Measurements from ENCODE around the gene PITPNC1.
"Not testable (repeated sequence)": the region's sequence is repeated elsewhere in the genome, so short reads cannot be mapped to it uniquely, and the experiment has no call there.

The PITPNC1 gene

DNA sequence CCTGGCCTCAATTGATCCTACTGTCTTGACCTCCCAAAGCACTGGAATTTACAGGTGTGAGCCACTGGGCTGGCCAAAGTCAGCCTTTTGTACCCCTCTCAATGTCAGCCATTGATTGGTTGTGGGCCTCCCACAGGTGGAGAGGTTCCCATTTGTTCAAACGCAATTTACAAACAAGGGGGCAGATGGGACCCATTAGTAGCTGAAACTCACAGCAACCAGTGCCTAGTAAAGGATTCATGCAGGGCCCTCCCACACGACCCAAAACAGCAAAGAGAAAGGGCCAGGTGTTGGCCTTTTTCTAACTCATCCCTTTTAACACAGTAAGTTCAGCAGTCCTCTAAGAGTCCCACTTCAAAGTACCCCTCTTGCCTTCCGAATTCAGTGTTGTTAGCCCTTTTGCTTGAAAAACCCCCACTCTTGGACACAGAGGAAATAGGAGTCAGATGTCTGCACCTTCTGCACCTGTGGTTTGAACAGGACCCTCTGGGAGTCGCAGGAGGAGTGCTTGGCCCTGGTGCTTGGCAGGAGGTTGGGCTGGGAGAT, 89.2 kb downstream of the PITPNC1 start:
- DNase-seq, result no peak

DNA sequence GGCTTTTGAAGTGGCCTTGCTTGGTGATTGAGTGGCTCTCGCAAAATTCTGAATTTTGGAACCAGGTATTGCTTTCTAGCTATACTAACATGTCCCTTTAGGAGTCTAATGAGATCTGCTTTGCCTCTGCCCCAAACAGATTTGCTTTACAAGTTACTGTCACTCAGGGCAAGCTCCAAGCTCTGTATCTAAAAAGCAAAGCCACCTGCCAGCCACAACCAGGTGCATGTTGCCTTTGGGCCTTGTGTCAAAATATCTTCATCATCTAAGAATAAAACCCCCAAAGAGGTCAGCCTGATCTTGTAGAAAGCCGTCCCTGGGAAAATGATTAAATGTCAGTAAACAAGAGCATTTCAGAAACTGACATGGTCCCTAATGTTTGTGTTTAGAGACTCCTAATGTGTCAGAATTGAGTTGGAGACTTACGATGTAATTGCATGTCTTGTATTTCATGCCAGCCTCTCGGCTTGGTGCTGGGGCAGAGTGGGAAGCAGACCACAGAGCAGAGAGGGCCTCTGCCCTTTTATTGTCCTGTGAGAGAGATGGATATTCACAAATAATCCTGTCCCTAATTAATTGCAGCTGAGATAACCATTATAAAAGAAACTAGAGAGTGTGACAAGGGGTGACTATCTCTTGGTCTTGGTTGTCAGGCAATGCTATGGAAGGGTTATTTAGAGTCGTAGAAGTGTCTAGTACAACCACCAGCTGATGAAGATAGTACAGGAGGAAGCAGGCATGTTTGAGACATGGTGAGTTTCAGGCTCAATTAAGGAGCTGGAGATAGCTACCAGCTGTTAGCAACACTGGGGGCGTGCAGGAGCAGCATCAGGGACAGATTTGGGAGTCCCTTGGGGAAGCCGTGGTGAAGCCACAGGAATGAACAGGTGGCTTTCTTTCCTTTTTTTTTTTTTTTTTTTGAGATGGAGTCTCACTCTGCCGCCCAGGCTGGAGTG, 90.7 kb downstream of the PITPNC1 start:
- no peak for DNase-seq

- DNase-seq, result peak in 1 of 5 experiments; percentile 20
Observed at GRCh38 chr17:67469208-67469980, 92.3 kb downstream of the PITPNC1 start.

DNA sequence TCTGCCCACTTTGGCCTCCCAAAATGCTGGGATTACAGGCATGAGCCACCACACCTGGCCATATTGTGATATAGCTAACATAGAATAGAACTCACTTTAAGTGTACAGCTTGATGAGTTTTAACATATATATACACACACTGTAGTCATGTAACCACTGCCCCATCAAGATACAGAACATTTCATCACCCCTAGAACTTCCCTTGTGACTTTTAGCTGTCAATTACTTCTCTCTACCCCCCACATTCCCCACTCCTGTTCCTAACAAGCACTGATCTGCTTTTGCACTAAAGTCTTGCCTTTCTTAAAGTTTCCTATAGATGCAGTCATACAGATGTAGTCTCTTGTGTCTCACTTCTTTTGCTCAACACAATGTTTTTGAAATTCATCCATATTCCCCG, 93.1 kb downstream of the PITPNC1 start:
- no peak for DNase-seq

DNA sequence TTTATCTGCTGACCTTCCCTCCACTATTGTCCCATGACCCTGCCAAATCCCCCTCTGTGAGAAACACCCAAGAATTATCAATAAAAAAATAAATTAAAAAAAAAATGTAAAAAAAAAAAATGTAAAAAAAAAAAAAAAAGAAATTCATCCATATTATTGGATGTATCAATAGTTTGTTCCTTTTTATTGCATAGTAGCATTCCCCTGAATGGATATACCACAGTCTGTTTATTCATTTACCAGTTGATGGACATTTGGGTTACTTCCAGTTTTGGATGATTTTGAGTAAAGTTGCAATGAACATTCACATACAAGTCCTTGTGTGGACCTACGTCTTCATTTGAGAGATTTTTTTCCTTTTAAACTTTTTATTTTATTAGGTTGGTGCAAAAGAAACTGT, 94.0 kb downstream of the PITPNC1 start:
- no peak for DNase-seq

GRCh38 chr17:67472606-67473005, 95.5 kb downstream of the PITPNC1 start:
- not testable (repeated sequence) for DNase-seq

GRCh38 chr17:67474081-67474661, 97.1 kb downstream of the PITPNC1 start:
- DNase-seq, result no peak

DNA sequence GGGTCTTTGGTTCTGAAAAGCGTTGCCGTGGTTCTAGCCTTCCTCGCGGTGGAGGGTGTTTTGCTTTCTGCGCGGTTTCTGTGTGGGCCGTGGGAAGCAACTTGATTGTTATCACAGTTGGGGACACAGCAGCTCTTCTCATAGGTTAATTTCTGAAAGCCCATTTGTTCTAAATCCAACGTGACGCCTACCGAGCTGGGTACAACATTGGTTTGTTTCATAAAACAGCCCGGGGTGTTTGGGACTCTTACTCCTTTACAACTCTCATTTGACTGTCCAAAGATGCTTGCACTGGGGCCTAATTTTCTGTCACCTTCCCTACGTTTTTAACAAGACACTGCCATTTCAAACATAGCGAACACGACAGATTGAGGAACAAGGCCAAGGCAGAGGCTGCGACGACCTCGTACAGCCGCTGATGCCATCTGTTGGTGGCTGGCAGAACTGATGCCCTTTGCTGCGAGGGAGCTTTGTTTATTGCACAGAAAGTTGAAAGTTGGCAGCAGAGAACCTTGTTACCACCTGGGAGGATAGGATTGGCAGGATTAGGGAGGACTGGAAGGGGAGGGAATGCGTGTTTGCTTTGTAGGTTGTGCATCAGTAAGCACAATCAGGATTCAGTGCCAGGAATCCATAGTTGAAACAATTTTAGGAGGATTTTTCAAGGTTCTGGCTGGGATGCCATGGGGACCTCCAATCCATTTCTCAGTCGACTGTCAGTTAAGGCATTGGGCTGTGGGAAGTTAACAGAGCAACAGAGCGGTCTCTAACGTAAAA, 98.3 kb downstream of the PITPNC1 start:
- DNase-seq, result peak; percentile 58 to 87 (median 74)

DNA sequence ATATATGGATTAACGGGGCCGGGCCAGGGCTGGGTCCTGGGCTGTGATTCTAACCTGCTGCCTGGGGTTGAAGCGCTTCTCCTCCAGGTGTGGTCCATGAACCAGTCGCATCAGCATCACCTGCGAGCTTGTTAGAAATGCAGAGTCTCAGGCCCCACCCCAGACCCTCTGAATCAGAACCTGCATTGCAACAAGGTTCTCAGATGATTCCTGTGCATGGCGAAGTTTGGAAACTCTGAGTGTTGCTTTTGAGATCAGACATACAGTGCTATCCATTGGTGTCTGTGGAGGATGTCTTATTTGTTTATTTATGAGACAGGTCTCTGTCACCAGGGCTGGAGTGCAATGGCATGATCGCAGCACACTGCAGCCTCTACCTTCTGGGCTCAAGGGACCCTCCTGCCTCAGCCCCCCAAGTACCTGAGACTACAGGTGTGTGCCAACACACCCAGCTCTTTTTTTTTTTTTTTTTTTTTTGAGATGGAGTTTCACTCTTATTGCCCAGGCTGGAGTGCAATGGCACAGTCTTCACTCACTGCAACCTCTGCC, 99.8 kb downstream of the PITPNC1 start:
- DNase-seq, result no peak

DNA sequence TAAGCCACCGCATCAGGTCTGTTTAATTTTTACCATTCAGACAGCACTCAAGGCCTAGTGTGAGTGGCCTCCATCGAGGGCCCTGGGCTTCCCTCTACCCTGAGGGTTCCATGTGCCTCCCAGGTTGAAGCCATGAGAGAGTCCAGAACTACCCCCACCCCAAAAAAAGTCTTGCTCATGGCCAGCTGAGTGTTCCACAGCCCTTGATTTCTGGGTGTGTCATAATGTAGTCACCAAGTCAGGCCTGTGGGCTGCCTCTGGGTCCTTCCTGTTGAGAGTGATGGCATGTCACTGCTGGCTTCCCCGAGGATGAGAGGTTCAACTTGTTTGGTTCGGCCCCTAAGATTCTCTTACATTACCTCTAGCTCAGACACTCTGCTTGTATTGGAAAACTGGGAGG, 100.6 kb downstream of the PITPNC1 start:
- DNase-seq, result peak in 3 of 5 experiments; percentile 13 to 31 (median 22)

DNA sequence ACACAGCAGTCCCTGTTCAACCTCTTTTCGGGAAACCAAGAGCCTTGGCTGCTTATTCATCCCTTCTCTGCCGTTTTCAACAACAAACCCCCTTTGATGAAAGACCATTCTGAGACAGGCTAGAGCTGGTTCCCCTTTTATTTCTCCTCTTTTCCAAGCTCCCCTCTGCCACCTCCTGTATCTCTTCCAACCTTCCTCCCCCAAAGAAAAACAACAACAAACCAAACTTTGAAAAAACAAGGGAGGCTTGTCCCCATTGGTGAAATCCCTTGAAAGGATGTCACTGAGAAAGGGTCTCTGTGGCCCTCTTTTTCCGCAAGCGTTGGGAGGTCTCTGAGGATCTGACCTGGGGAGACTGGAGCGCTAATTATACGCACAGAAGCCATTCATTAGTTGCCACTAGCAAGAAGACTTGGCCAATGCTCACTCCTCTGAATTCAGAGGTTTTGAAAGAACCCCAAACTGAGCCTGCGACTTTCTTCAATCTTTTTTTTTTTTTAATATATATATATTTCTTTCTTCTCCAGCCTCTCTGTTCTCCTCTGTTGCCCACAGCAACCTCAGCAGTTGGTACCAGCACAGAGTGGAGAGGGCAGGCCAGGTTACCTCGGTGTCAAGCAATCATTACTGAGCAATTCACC, 101.4 kb downstream of the PITPNC1 start:
- DNase-seq, result no peak

DNA sequence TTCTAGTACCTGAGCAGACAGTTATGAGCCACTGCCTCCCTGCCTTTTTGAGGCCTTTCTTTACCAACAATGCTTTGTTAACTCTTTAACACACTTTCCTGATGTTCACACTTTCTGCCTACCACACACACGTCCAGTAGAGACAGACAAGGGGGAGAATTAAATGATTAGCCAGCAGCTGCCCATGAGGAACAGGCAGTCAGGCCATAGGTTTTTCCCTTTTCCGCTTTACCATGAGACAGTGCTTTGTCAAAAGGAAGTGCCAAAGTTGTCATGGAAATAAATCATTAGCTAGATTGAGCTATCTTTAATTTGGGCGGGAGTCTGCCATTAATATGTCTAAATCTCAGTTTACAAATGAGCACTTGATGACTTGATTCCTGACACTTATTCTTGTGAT, 102.1 kb downstream of the PITPNC1 start:
- no peak for DNase-seq

GRCh38 chr17:67480959-67481358, 103.9 kb downstream of the PITPNC1 start:
- DNase-seq, result not testable (repeated sequence)

- DNase-seq, result no peak
Observed at GRCh38 chr17:67481808-67482207, 104.7 kb downstream of the PITPNC1 start.

DNA sequence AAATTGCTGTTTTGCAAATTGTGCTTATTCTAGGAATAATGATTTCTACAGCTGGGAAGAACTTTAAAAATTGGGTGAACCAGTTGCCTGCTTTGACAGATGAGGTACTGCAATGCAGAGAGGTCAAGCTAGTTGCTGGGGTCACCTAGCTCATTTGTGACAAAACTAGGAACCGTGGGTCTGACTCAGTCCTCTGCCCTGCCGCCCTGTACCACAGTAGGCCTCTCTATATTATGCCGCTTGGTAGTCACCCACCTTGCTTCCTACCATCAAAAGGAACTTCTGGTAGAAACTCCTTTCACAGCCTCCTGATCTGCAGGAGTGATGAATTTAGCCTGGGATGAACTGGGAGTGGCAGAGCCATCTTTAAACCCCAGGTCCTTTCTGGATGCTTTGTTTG, 105.7 kb downstream of the PITPNC1 start:
- no peak for DNase-seq

- DNase-seq, result no peak
Observed at GRCh38 chr17:67484261-67484660, 107.2 kb downstream of the PITPNC1 start.

DNA sequence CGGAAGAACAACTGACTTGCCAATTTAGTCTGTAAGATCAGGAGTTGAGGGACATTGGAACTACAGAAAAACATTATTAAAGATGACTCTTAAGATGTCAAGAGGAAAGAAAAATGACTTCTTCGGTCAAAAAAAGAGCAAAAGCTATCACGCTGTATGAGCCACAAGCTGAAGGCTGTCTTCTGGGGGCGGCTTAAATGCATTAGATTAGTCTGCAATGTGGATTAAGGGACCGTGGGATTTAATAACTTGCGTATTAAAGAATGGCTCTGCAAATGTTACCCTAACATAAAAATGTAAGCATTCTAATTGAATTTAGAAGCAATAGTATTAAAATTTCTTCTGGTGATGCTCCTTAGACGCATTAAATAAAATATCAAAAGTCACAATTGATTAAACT, 108.6 kb downstream of the PITPNC1 start:
- DNase-seq, result no peak

DNA sequence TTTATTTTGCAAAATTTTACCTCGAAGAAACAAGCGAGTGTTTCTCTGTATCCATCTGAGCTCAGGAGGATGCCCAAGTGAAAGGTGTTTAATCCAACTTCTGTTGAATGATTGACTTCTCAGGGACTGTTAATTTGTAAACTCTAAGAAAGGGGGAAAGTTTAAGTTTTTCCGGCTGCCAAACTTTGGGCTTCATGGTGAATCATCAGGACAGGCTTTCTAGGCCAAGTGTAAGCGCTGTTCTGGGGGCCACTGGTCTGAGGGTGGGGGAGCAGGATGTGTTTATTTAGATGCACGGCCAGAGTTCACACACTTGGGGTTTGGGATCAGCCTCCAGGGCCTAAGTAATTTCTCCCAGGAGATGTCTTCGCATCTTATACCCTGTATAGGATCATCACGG, 110.4 kb downstream of the PITPNC1 start:
- no peak for DNase-seq

GRCh38 chr17:67488161-67488560, 111.1 kb downstream of the PITPNC1 start:
- no peak for DNase-seq

DNA sequence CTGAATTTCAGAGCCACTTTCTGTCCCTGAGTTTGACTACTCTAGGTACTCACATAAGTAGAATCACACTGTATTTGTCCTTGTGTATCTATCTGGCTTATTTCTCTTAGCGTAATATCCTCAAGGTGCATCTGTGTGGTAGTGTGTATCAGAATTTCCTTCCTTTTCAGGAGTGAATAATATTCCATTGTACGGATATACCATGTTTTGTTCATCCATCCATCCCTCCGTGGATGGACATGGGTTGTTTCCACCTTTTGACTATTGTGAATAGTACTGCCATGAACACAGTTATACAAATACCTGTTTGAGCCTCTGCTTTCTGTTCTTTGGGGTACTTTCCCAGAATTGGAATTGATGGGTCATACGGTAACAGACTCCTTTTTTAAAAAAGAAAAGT, 111.7 kb downstream of the PITPNC1 start:
- DNase-seq, result no peak

DNA sequence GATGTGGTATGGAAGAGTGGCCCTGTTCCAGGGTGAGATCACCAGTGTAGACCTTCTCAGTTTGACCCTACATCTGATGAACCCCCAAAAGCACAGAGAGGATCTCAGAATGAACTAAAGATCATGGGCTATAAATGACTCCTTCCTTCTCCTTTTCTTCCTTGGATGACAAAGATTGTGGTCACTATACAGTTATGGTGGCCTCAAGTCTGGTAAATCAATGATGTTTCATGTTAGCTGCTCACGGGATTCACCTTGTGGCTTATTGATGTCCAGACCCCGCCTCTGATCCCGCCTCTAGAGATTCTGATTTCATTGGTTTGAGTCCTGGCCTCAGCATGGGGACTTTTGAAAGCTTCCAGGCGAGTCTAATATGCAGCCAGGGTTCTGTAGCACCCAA, 112.2 kb downstream of the PITPNC1 start:
- DNase-seq, result no peak
